GM12891 (cell line): Measurements from ENCODE around the gene LRP3.

Experiments used
- PAX5 ChIP-seq: IDR thresholded peaks from 2 replicates; pipeline ENCODE4 v1.6.1; 2011; ENCODE audit warnings: low read length, moderate library complexity, mild to moderate bottlenecking; ENCODE audit not compliant: insufficient read depth, severe bottlenecking
- POLR2A ChIP-seq: IDR thresholded peaks from 2 replicates; pipeline ENCODE4 v1.6.1; 2011; ENCODE audit warnings: low read depth, low read length, control low read depth
- POLR2AphosphoS5 ChIP-seq: IDR thresholded peaks from 2 replicates; pipeline ENCODE4 v1.6.1; 2011; ENCODE audit warnings: low read depth, low read length, control low read depth
- POU2F2 ChIP-seq: IDR thresholded peaks from 2 replicates; pipeline ENCODE4 v1.6.1; 2011; ENCODE audit warnings: low read depth, mild to moderate bottlenecking, control low read depth, low read length, moderate library complexity
- SPI1 ChIP-seq: IDR thresholded peaks from 2 replicates; pipeline ENCODE4 v1.6.1; 2011; ENCODE audit warnings: low read depth, low read length, control low read depth
- TAF1 ChIP-seq: IDR thresholded peaks from 2 replicates; pipeline ENCODE4 v1.6.1; 2011; ENCODE audit warnings: low read depth, low read length, control low read depth

- TF ChIP-seq POLR2A (no peak), POLR2AphosphoS5 (no peak), TAF1 (no peak), PAX5 (no peak), SPI1 (no peak), POU2F2 (no peak)
Measured at GRCh38 chr19:33202546-33203507, 8.7 kb downstream of the LRP3 start.
